Diencephalon (tissue), 1 donor: ENCODE results near the gene E2F7. TPM values are rescaled to one million over a fixed set of nuclear protein-coding genes. Genes with fewer than 3 reads are reported as not detected.

Experiments
- total RNA-seq: library from RNA; depleted of rRNA; stranded (reverse); fragments of >200 nt; gene quantifications from one replicate; pipeline ENCODE4 v1.2.3, GENCODE V29; 2014

E2F7 gene, protein sequence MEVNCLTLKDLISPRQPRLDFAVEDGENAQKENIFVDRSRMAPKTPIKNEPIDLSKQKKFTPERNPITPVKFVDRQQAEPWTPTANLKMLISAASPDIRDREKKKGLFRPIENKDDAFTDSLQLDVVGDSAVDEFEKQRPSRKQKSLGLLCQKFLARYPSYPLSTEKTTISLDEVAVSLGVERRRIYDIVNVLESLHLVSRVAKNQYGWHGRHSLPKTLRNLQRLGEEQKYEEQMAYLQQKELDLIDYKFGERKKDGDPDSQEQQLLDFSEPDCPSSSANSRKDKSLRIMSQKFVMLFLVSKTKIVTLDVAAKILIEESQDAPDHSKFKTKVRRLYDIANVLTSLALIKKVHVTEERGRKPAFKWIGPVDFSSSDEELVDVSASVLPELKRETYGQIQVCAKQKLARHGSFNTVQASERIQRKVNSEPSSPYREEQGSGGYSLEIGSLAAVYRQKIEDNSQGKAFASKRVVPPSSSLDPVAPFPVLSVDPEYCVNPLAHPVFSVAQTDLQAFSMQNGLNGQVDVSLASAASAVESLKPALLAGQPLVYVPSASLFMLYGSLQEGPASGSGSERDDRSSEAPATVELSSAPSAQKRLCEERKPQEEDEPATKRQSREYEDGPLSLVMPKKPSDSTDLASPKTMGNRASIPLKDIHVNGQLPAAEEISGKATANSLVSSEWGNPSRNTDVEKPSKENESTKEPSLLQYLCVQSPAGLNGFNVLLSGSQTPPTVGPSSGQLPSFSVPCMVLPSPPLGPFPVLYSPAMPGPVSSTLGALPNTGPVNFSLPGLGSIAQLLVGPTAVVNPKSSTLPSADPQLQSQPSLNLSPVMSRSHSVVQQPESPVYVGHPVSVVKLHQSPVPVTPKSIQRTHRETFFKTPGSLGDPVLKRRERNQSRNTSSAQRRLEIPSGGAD
- total RNA-seq, result 2.3 TPM

DNA sequence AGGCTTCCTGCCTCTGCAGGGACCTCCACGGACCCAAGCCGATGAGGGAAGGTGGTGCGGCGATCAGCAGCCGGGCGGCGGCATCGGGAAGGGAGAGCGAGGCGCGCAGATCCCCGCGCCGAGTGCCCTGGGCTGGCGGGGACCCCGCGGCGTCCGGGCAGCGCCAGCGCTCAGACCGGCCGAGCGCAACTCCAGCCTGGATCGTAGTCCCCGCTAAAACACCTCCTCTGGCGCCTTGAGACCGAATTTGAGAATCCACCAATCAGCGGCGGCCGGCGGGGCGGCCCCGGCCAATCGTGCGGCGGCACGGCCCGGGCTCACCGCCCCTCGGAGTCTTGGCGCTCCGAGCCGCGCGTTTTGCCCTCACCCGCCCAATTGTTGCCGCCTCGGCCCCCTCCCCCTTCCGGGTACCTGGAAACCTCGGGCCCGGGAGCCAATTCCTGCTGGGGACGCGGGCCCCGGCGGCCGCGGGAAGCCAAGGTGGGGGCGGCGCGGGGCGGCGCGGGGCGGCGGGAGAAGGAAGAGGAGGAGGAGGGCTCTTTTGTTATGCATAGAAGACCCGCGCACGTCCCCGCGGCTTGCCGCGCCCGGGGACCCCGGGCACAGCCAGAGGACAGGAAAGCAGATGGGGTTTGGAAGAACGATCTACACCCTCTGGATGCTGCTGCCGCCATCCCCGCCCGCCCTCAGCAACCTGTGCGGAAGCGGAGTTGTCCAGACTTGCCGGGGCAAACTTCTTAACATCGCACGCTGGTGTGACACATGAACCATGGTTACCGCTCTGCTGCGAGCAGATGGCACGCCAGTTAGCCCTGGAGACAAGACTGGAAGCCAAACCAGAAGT is at the start of gene E2F7:
Gene E2F7 (minus strand): TSS at position 209 of the 844 bp plus-strand sequence. CDS start 934 bp downstream, outside the sequence.

Other genes starting within 250 kb of the E2F7 start
- 38.3 TPM for gene CSRP2, start 186.6 kb downstream of the E2F7 start, total RNA-seq